GM18873 (cell line): ENCODE data around the gene DNAH5.

Experiments used
- ATAC-seq: cut with Tn5 transposase; IDR thresholded peaks from one replicate; pipeline ENCODE4 v1.9.1; 2021; ENCODE audit warnings: mild to moderate bottlenecking, moderate library complexity, moderate number of reproducible peaks; ENCODE audit not compliant: unreplicated experiment, low FRiP score

DNAH5 gene

DNA sequence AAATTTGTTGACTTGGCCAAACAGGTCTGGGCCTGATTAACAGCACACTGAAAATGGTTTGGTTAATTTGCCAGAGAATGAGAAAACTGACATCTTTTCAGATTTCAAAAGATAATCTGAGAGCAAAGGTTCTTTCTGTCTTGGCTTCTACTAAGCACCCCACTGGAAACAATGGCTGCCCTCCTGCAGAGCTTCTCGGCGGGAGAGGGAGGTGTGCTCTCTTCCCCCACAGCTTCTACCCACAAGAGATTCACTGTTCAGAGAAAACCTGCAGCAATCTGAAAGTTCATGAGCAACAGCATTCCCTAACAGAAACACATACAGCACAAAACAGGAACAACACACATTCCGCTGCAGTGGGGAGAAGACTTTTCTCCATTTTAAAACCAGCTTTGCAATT lies 3.0 kb downstream of the DNAH5 start:
- ATAC-seq: no peak

DNA sequence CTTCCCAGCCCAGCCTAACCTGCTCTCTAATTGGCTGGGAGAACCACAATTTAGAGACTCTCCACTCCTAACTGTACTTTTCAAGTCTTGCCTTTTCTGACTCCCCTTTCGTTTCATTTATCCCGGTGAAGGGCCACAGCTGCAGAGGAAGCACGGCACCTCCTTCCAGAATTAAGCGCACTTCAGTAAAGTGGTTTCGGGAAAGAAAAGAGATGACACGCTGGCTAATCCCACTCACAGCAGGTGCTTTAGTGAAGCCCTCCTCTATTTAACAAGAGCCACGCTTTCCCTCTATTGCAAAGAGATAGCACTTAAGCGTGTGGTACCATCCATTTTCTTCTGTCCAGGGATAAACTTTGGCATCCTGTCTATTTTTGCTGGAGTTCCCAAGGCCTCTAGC lies 4.8 kb downstream of the DNAH5 start:
- no peak for ATAC-seq

DNA sequence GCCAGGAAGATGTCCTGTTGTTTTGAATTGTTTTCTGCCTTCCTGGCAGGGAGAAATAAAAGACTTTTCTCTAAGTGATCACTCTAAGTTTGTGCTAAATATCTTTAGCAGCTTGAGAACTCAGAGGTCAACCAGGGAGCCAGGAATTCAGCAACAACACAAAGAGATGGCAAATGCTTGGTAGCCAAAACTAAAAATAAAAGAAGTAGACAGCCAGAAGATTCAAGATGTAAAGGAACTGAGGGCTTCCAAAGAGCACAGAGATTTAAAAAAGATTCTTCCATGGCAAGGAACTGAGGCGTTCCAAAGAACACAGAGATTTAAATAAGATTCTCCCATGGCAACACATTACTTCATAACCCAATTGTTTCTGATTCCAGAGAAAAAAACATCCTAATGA lies 9.6 kb downstream of the DNAH5 start:
- ATAC-seq: no peak

DNA sequence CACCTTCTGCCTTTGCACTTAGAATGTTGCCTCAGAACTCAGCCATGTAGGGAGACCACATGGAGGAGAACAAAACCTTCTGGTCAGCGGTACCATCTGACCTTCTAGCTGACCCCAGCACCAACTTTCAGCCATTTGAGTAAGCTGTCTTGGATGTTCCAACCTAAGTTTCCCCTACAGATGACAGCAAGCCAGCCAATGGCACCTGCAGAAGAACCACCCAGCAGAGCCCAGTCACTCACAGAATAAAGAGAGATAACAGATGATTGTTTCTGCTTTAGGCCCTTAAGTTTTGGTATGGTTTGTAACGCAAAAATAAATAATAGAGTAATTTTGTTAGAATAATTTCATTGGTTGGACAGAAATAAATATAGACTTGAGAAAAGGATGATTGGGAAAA lies 10.4 kb downstream of the DNAH5 start:
- ATAC-seq: no peak

DNA sequence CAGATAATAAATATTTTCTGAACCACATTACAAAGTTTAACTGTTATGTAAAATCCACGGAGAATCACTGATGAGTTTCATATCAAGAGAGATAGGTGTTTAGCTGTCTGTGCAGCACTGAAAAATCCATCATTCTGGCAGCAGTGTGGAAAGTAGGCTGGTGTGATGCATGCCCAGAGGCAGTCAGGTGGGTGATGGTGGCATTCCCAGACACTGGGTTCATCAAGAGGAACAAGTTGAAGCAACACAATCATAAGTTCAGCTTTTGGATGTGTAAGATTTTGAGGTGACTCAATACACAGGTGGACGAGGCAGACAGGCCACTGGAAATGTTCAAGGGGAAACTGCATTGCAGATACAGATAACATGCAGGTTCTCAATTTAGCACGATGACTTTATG lies 11.9 kb downstream of the DNAH5 start:
- no peak for ATAC-seq

DNA sequence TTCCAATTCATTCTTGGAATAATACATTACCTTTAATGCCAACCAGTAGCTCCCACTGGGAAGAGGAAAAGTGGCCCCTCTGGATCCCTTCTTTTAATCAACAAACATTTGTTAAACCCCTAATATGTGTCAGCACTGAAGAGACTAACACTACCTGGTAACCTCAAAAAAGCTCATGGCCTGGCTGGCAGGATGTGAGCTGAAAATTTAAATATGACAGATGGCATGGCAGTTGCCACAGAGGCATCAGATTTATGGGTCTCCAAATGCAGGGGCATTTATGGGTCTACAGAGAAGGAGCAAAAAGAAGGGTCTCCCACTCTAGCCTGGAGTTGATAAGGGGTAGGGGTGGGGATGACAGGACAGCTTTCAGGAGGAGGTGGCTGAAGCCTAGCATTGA lies 12.5 kb downstream of the DNAH5 start:
- no peak for ATAC-seq

DNA sequence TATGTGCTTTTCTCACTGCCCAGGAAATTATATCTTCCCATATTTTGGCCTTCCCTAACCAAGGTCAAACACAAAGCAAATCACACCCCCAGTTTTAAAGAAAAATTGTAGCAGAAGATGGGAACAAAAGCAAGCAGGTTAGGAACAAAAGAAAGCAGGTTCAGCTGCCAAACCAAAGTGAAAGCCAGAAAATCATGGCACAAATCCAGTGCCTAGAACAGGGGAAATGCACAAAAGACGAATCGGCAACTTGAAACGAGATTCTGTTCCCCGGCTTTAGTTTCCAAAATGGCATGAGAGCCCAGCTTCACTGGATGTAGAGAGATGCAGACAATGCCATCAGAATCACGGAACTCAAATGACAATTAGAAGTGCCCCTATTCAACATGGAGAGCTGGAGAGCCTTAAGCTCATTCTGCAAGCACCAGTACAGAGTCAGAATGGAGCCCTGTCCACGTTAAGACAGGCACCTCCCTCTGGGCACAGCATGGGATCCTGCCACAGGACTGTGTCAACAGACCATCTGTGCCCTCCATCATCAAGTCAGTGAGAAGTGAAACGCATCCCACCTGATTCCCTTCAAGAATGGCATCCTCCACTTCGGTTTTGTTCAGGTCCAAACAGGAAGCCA lies 13.8 kb downstream of the DNAH5 start:
- ATAC-seq: no peak

DNA sequence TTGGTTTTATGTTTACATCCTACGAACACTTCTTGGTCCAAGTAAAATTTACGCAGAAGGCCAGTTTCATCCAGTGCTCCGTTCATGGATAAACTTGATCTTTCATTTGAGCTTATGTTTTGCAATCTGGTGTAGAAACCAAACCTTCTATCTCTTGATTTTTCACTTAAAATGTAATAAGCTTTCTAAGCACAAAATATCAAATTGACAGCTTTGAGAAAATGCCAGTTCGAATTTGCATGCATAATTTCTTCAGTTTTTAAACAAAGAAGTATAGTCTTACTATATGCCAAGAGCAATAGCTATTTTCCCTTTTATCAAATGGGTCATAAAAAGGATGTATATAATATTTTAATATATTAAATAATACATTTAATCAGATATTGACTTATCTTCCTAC lies 17.8 kb downstream of the DNAH5 start:
- ATAC-seq: no peak

DNA sequence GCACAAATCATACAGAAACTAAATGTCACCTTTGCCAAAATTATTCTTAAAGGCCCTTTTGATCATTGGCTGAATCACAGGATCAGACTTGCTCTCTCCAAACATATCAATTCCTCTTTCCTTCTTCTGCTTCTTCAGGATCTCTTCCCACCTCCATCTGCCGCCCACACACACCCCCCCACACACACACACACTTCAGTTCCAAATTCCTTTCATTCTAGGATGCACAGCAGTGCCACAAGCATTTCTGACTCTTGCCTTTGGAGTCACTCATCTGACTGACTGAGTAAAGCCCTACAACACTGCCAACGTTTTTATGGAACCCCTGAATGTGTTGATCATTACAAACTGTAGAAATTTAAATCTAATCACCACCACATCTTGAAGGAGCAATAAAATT lies 22.9 kb downstream of the DNAH5 start:
- no peak for ATAC-seq

DNA sequence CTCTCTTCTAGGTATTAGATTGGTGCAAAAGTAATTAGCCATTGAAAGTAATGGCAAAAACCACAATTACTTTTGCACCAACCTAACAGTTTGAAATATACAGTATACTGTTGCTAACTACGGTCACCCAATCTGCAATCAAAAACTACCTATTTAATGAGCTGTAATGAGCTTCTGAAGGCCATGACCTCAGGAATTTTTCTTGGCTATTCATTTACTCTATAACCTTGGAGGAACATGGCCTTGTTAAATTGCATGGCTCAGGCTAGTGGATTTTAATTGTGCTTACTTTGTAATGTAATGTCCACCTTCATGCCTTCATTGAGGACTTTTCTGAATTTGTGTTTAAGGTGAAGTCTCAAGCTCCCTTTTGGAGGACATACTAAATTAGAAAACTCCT lies 24.7 kb downstream of the DNAH5 start:
- ATAC-seq: no peak

DNA sequence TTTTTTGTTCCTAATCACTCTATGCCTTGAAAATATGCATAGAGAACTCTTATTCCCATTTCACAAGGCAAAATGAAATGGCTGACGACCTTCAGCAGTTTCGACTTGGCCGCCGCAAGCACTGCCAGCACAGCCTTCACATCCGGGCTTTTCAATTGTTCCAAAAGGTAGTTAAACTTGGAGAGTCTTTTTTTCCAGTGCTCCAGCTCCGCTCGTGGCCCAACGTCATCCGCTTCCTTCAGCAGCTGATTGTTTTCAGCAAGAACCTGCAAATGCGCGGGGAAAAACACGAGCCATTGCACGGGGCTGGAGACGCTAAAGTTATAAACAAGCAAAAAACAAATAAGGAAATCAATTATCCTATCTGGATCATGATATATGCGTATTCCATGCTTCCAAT lies 25.4 kb downstream of the DNAH5 start:
- ATAC-seq: no peak

DNA sequence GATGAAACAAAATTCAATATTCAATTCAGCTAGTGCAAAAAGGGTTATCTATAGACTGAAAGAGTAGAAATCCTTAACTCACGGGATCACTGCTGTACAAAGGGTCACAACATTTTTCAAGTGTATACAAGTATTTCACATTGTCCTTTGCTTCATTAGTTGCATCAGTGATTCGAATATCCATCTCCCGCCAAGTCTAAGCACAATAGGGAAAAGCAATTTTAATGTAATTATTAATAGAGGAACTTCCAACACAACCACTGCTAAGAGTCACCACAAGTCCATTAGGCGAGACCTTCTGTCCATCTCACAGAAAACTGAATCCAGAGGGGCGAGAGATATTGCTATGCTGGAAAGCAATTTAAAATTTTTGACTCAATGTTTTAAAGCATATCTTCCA lies 27.4 kb downstream of the DNAH5 start:
- ATAC-seq: no peak

DNA sequence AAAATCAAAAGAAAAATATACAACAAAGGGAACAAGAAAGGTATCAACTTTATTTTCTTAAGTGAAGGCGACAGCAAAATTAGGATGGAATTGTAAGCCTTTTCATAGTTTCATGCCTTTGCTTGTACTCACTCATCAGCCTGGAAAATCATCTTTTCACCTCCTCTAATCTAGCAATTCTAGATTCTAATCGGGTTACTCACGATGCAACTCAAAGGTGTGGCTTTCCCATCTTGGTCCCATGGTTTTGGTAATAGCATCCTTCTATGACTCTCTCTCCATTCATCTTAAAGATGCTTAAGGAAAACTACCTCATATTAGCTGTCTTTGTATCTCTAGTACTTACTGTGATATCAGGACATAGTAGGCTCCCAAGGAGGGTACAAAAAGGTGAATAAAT lies 30.5 kb downstream of the DNAH5 start:
- no peak for ATAC-seq

DNA sequence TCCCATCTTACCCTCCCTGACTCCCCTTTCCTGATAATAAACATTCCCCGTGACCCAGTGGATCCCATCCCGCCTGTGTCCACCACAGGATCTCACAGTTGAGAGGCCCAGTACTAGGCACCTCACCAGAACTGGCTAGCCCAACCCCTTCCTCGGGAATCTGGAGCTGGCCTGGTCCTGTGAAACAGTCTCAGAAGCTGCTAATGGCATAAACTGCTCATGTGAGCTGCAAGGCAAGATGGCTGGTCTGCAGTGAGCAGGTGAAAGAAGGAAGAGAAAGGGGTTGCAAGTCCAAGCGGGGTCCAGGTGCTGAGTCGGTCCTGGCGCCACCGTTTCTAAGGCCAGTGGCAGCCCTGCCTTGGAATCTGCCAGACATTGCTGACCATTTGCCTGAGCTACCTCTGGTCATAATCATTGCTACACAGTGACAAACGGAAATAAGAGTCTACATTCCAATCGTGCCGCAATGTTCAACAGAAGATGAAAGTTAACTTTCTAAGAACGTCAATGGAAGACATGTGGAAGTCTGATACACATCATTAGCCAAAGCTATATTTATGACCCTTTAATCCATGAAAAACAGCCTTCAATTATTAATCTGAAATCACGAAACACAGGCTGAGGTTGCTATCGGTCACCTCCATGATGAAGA lies 33.7 kb downstream of the DNAH5 start:
- ATAC-seq: no peak

DNA sequence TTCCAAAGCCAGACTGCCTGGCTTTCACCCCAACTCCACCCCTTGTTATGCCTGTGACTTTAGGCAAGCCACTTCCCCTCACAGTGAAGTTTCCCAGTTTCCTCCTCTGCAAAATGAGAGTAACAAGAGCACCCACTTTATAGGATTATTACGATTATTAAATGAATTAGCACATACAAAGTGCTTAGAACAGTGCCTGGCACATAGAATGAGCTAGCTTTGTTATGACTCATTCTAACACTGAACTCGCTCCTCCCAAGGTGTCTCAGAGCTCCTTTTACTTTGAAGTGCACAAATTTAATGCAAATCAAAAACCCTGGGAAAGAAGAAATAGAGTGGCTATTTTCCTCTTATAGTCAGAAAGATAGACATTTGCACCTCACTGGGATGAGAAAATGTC lies 34.3 kb downstream of the DNAH5 start:
- no peak for ATAC-seq

DNA sequence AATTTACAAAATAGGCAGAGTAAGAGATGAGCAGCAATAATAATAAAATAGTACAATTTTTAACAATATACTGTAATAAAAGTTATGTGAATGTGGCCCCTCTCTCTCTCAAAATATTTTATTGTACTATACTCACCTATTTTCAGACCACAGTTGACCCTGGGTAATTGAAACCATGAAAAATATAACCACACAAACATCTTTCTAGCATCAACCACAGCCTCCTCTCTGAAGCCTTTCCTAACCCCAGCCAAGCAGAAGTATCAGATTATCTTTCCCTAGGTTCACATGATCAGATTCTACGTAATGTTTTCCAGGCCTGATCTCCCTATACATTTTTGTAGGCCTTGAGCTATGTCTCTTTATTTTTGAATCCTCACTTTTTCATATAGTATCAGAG lies 35.2 kb downstream of the DNAH5 start:
- ATAC-seq: no peak

DNA sequence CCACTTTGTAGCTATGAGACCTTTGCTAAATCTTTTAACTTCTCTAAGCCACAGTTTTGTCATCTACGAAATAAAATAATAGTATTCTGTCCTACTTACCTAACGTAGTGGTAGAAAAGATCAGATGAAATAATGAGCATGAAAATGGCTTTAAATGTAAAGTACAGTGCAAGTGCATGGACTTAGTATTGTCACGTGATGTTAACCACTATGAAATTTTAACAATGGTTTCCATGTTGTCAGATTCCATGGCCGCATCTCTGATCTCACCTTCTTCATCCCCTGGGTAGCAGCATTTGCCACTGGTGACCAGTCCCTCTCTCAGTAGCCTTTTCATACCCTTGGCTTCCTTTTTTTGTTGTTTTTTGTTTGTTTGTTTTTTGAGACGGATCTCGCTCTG lies 45.9 kb downstream of the DNAH5 start:
- ATAC-seq: no peak

DNA sequence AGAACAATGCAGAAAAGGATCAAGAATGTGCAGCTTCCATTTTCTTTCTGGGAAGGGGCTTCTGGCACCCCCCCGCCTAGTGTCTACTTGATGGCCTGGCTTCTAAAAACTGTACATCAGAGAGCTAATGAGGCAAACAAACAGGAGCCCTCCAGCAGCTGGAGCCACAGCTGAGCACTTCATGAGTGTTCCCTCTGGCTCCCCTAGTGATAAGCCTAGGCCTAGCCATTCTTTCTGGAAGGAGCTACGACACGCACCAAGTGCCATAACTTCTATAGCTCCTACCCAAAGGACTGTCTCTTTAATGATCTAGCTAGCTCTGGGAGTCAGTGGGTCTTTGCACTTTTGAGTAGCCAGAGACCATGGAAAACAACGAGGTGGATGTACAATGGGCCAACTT lies 66.1 kb downstream of the DNAH5 start:
- no peak for ATAC-seq

DNA sequence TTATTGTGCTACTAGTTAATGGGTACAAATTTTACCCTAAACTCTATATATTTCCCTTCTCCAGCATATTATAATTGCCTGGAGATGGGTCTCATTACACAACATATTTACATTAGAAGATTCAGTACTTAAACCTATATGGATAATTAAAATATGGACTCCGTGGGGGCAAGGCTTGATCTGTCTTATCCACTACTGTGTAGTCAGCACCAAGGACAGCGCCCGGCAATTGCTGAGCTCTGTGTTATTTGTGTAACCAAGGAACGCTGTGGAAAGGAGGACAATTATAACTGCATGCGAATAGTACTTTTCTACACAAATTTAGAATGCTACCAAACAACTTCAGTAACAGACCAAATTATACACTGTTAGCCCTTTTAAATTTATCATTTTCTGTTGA lies 77.7 kb downstream of the DNAH5 start:
- ATAC-seq: no peak

DNA sequence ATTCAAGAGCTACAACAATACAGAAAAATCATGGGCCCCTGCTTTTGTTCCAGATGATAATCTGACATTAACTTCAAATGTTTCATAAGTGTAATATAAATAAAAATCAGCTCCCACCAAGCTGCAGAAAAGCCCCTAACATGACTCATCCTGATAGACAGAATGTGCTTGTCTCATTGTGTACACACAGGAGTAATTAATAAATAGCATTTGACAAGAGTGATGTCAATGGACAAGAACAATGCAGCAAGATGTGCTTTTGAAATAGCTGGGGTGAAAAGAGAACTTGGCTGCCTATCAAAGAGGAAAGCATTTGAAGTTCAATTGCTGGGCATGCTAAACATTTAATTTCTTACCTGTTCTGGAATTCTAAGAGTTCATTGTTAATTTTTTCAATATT lies 79.2 kb downstream of the DNAH5 start:
- no peak for ATAC-seq

DNA sequence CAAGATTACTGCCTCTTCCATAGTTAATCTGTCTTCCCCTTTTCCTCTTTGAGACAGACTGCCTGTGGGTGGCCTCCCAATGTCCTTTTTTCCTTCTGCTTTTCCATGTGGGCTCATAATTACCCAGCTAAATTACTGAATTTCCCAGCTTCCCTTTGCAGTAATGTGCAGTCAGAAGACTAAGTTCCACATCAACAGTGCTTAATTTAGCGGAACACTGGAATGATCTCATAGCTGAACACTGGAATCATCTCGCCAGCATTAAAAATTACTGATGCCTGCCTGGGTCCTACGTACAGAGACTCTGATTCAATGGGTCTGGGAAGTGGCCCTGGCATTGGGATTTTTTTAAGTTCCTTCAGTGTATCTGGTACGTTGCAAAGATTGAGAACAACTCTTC lies 84.3 kb downstream of the DNAH5 start:
- no peak for ATAC-seq

DNA sequence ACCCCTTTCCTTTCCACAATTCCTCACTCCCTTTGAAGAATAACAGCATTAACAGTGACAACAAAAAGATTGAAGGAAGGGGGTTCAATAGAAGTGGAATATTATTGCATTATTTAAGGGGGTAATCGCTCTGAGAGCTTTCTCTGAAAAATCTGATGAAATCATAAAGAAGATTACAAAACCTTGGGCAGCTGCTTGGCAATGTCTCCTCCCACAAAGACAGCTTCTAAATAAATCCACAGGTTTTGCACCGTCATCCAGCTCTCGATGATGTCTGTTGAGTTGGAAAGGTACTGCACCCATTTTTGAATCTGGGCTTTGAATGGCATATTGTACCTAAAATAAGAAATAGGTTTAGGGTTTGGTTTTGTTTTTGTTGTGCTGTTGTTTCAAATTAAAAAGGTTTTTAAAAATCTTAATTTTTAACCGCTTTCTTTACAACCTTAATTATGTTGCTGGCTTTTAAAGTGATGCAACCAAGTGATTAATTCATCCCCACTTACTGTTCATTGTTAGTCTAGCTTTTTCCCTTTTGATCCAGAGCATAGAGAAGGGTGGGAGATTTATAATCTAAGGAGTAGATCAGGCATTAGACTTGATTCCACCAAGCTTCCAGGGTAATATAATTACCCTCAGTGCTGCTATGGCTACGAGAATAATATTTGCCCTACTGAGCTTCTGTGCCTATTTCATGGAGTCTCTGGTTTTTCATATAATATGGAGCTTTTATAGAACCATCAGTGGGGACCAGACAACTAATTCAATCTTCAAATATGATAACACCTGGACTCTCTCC lies 85.0 kb downstream of the DNAH5 start:
- no peak for ATAC-seq
